ENCODE results near the gene CLSTN2.

- TF ChIP-seq SP4 (IDR thresholded peaks at IDR 0.05; ENCODE audit: low read length) = no peak
- no peak for TF ChIP-seq MAFK (IDR thresholded peaks at IDR 0.05; ENCODE audit: low read depth, low read length)
These were observed 216.3 kb downstream of the CLSTN2 start for GRCh38 chr3:140151321-140151720.

Data from H1 (cell line).